ENCODE results near the gene ZNF512.
"Not testable (repeated sequence)": the region's sequence is repeated elsewhere in the genome, so short reads cannot be mapped to it uniquely, and the experiment has no call there.

Gene ZNF512, protein sequence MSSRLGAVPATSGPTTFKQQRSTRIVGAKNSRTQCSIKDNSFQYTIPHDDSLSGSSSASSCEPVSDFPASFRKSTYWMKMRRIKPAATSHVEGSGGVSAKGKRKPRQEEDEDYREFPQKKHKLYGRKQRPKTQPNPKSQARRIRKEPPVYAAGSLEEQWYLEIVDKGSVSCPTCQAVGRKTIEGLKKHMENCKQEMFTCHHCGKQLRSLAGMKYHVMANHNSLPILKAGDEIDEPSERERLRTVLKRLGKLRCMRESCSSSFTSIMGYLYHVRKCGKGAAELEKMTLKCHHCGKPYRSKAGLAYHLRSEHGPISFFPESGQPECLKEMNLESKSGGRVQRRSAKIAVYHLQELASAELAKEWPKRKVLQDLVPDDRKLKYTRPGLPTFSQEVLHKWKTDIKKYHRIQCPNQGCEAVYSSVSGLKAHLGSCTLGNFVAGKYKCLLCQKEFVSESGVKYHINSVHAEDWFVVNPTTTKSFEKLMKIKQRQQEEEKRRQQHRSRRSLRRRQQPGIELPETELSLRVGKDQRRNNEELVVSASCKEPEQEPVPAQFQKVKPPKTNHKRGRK

GRCh38 chr2:27582695-27583389, at the start of gene ZNF512:
Gene ZNF512 (plus strand): TSS chr2:27583042. CDS start chr2:27583113, 71 bp downstream.
- DNase-seq (ENCODE audit: low spot score), result peak; percentile 89

DNA sequence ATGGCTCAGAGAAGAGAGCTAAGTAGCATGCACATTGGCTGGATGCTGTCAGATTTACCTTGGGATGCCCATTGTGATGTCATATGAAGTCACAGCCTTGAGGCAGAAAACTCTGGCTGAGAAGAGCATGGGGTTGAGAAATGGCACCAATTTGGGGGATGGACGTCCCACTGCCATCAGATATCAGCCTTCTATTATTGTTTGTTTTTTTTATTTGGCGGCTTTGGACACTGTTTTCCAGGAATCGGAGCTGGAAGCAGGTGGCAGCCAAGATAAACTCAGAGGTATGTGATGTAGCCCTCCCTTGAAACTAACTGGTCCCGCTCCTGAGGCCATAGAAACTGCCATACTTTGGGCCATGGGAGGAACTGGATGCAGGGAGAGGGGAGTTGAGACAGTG, 45.6 kb upstream of the ZNF512 start:
- no peak for DNase-seq (ENCODE audit: low spot score)

DNA sequence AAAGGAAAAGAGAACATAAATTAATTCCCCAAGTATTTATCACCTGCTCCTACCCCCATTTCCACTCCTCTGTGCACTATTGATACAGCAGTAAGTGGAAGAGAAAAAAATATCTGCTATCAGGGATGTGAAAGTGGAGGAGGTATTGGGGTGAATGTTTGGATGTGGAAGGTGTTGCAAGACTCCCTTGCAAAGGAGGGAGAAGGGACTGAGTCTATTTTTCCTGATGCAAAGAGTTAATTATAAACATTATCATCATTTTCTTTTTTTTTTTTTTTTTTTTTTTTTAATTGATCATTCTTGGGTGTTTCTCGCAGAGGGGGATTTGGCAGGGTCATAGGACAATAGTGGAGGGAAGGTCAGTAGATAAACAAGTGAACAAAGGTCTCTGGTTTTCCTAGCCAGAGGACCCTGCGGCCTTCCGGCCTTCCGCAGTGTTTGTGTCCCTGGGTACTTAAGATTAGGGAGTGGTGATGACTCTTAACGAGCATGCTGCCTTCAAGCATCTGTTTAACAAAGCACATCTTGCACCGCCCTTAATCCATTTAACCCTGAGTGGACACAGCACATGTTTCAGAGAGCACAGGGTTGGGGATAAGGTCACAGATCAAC, 43.9 kb upstream of the ZNF512 start:
- DNase-seq (ENCODE audit: low spot score), result not testable (repeated sequence)

DNA sequence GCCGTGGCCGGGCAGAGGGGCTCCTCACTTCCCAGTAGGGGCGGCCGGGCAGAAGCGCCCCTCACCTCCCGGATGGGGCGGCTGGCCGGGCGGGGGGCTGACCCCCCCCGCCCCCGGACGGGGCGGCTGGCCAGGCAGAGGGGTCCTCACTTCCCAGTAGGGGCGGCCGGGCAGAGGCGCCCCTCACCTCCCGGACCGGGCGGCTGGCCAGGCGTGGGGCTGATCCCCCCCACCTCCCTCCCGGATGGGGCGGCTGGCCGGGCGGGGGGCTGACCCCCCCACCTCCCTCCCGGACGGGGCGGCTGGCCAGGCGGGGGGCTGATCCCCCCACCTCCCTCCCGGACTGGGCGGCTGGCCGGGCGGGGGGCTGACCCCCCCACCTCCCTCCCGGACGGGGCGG, 43.2 kb upstream of the ZNF512 start:
- DNase-seq (ENCODE audit: low spot score), result not testable (repeated sequence)

- DNase-seq (ENCODE audit: low spot score), result no peak
These were observed 38.6 kb upstream of the ZNF512 start for GRCh38 chr2:27544143-27544821.

DNA sequence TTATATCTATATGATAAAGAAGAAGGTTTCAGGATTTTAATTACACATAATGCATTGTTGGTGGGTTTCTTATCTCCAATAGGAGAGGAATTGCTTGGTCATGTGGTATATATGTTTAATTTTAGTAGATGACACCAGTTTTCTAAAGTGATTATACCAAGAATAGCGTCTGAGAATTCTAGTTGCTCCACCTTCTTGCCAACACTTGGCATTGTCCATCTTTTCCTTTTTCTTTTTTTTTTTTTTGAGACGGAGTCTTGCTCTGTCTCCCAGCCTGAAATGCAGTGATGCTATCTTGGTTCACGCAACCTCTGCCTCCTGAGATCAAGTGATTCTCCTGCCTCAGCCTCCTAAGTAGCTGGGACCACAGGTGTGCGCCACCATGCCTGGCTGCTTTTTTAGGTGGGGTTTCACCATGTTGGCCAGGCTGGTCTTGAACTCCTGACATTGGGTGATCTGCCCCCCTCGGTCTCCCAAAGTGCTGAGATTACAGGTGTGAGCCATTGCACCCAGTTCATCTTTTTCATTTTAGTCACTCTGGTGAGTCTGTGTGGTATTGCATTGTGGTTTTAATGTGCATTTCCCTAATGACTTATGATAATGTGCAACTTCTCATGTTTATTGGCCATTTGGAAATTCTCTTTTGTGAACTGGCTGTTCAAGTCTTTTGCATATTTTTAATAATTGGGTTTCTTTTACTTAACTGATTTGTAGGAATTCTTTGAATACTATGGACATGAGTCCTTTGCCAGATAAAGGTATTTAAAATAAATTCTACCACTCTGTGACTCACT, 37.3 kb upstream of the ZNF512 start:
- DNase-seq (ENCODE audit: low spot score), result no peak

GRCh38 chr2:27549303-27549702, 33.5 kb upstream of the ZNF512 start:
- DNase-seq (ENCODE audit: low spot score), result no peak

DNA sequence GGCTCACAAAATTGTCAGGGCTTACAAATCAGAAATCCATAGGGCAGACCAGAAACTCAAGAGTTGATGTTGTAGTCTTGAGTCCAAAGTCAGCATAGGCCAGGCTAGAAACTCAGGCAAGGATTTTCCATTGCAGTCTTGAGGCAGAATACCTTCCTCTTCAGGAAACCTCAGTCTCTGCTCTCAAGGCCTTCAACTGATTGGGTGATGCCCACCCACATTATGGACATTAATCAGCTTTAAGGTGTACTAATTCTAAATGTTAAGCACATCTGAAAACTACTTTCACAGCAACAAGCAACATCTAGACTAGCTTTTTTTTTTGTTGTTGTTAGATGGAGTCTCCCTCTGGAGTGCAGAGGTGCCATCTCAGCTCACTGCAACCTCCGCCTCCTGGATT, 31.3 kb upstream of the ZNF512 start:
- no peak for DNase-seq (ENCODE audit: low spot score)

- no peak for DNase-seq (ENCODE audit: low spot score)
These were observed 29.9 kb upstream of the ZNF512 start for GRCh38 chr2:27552941-27553340.

DNA sequence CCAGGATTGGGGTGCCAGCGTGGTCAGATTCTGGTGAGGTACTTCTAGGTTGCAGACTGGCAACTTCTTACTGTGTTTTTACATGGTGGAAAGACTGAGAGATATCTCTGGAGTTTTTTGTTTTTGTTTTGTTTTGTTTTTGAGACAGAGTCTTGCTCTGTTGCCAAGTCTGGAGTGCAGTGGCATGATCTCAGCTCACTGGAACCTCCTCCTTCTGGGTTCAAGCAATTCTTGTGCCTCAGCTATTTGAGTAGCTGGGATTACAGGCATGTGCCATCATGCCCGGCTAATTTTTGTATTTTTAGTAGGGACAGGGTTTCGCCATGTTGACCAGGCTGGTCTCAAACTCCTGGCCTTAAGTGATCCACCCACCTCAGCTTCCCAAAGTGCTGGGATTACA, 28.4 kb upstream of the ZNF512 start:
- DNase-seq (ENCODE audit: low spot score), result not testable (repeated sequence)

- no peak for DNase-seq (ENCODE audit: low spot score)
These were observed 23.6 kb upstream of the ZNF512 start for GRCh38 chr2:27559228-27559627.

DNA sequence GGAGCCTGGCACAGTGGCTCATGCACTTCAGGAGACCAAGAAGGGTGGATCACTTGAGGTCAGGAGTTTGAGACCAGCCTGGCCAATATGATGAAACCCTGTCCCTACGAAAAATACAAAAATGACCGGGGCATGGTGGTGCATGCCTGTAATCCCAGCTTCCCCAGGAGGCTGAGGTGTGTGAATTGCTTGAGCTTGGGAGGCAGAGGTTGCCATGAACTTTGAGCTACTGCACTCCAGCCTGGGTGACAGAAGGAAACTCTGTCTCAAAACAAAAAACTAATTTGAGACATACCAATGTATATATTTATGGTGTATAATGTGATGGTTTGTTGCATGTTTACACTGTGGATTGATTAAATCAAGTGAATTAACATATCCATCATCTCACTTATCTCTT, 21.8 kb upstream of the ZNF512 start:
- DNase-seq (ENCODE audit: low spot score), result no peak

- no peak for DNase-seq (ENCODE audit: low spot score)
These were observed 16.2 kb upstream of the ZNF512 start for GRCh38 chr2:27566628-27567027.

DNA sequence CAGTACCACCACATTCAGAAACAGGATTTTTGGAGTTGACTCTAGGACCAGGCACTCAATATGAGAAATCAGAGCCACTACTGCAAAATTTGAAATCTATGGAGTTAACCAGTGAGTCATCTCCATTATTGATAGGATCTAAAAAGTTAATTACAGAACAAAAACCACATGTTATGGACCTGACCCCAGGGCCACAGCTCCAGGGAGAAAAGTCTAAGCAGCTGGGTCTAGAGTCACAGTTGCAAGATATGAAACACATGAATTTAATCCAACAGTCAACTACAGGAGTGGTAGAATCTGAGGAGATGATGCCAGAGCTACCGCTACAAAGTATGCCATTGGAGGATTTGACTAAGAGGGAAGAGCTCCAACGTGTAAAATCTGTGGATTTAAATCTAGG, 13.4 kb upstream of the ZNF512 start:
- DNase-seq (ENCODE audit: low spot score), result no peak

GRCh38 chr2:27571197-27571596, 11.6 kb upstream of the ZNF512 start:
- no peak for DNase-seq (ENCODE audit: low spot score)

DNA sequence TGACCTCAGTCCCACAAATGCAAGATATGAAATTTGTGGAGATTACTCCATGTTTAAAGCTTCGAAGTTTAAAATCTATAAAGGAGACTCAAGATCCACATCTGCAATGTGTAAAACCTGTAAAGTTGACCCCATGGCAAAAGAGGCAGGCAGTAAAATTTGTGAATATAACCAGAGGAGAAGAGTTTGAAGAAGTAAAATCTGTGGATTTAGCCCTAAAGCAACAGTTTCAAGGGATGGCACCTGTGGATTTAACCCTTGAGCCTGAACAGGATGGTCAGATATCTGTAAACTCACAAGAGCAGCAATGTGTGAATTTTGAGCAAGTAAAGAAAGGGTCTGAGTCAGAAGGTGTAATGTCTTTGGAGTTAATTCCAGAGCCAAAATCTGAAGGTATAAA, 11.2 kb upstream of the ZNF512 start:
- DNase-seq (ENCODE audit: low spot score), result no peak

- DNase-seq (ENCODE audit: low spot score), result no peak
These were observed 10.4 kb upstream of the ZNF512 start for GRCh38 chr2:27572439-27572838.

DNA sequence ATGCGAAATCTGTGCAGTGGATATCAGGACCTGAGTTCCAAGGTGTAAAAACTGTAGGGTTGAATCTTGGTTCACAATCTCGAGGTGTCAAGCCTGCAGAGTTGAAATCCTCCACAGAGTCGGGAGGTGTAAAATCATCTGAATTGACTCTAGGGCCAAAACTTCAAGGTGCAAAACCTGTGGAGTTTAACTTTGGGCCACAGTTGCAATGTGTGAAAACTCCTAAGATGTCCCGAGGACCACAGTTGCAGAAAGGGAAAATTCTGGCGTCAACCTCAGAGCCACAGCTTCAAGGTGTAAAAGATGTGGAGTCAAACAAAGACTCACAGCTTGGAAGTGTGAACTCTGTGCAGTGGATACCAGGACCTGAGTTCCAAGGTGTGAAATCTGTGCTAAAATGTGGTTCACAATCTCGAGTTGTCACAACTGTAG, 9.8 kb upstream of the ZNF512 start:
- no peak for DNase-seq (ENCODE audit: low spot score)

GRCh38 chr2:27573452-27573851, 9.4 kb upstream of the ZNF512 start:
- DNase-seq (ENCODE audit: low spot score), result no peak

DNA sequence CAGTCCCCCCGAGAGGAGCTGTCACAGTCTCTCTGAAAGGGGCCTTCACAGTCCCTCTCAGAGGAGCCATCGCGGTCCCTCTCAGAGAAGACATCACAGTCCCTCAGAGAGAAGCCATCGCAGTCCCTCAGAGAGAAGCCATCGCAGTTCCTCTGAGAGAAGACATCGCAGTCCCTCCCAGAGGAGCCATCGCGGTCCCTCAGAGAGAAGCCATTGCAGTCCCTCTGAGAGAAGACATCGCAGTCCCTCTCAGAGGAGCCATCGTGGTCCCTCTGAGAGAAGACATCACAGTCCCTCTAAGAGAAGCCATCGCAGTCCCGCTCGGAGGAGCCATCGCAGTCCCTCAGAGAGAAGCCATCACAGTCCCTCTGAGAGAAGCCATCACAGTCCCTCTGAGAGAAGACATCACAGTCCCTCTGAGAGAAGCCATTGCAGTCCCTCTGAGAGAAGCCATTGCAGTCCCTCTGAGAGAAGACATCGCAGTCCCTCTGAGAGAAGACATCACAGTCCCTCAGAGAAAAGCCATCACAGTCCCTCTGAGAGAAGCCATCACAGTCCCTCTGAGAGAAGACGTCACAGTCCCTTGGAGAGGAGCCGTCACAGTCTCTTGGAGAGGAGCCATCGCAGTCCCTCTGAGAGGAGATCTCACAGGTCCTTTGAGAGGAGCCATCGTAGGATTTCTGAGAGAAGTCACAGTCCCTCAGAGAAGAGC, 1.3 kb upstream of the ZNF512 start:
- no peak for DNase-seq (ENCODE audit: low spot score)

All from HuH-7 (cell line).